ENCODE results near the gene CD14. TPM values are rescaled to one million over a fixed set of nuclear protein-coding genes. Genes with fewer than 3 reads are reported as not detected.

Gene CD14
- total RNA-seq, 1 donor from 2014 or later: 0.29 TPM

DNA sequence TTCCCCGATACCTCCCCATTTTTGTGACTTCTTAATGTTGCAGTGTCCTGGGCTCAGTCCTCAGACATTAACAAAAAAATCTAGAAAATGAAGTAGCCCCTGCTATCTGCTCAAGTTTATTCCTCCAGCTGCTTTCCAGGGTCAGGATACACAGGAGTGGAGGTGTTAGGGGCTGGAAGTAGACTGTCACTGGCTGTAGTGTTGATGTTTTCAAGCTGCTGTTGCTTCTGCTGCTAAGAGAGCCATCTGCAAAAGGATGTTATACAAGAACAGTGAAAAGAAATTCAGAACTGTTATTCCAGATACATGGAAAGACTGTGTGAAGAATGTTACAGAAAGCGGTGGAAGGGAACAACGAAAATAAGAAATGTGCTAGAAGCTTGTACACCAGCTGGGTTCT lies 10.7 kb downstream of the CD14 start:
- DNase-seq (ENCODE audit: low read depth): no peak
- Histone ChIP-seq H3K27me3 (ENCODE audit: control insufficient read depth, insufficient read depth, low read length) (peaks cover 2% of the 10 kb centered on the region), H3K4me3 (ENCODE audit: low read depth, low read length) (no peak overlapping the region), H3K36me3 (ENCODE audit: control insufficient read depth, insufficient read depth, low read length) (no peaks in the 10 kb centered on the region)
- TF ChIP-seq, protein P1, sequence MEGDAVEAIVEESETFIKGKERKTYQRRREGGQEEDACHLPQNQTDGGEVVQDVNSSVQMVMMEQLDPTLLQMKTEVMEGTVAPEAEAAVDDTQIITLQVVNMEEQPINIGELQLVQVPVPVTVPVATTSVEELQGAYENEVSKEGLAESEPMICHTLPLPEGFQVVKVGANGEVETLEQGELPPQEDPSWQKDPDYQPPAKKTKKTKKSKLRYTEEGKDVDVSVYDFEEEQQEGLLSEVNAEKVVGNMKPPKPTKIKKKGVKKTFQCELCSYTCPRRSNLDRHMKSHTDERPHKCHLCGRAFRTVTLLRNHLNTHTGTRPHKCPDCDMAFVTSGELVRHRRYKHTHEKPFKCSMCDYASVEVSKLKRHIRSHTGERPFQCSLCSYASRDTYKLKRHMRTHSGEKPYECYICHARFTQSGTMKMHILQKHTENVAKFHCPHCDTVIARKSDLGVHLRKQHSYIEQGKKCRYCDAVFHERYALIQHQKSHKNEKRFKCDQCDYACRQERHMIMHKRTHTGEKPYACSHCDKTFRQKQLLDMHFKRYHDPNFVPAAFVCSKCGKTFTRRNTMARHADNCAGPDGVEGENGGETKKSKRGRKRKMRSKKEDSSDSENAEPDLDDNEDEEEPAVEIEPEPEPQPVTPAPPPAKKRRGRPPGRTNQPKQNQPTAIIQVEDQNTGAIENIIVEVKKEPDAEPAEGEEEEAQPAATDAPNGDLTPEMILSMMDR (IDR thresholded peaks at IDR 0.05; ENCODE audit: insufficient read depth, low read length, poor library complexity, severe bottlenecking): no peak

GRCh38 chr5:140611020-140611521 lies 21.9 kb downstream of the CD14 start:
- TF ChIP-seq, protein P1 (IDR thresholded peaks at IDR 0.05; ENCODE audit: insufficient read depth, low read length, poor library complexity, severe bottlenecking): no peak
- Histone ChIP-seq H3K27me3 (ENCODE audit: control insufficient read depth, insufficient read depth, low read length) (no peaks in the 10 kb centered on the region), H3K4me3 (ENCODE audit: low read depth, low read length) (no peak overlapping the region), H3K36me3 (ENCODE audit: control insufficient read depth, insufficient read depth, low read length) (no peaks in the 10 kb centered on the region)
- no peak for DNase-seq (ENCODE audit: low read depth)

- H3K36me3 ChIP-seq (ENCODE audit: control insufficient read depth, insufficient read depth, low read length): no peaks in the 10 kb centered on the region
- TF ChIP-seq, protein P1 (IDR thresholded peaks at IDR 0.05; ENCODE audit: insufficient read depth, low read length, poor library complexity, severe bottlenecking): no peak
- no peak overlapping the region for H3K4me3 ChIP-seq (ENCODE audit: low read depth, low read length)
- no peaks in the 10 kb centered on the region for H3K27me3 ChIP-seq (ENCODE audit: control insufficient read depth, insufficient read depth, low read length)
- no peak for DNase-seq (ENCODE audit: low read depth)
Observed at GRCh38 chr5:140609126-140609525, 23.8 kb downstream of the CD14 start.

DNA sequence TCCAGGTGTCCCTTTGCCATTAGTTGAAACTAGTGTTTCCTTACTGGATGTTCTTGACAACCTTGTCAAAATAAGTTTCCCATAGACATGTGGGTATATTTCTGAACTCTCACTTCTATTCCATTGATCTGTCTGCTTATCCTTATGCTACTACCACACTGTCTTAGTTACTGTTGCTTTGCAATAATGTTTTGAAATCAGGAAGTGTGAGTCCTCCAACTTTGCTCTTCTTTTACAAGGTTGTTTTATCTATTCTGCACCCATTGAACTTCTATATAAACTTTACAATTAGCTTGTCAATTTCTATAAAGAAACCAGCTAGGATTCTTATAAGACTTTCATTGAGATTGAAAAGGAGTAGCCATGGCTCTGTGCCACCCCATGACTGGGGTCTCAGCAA lies 24.3 kb downstream of the CD14 start:
- no peaks in the 10 kb centered on the region for H3K27me3 ChIP-seq (ENCODE audit: control insufficient read depth, insufficient read depth, low read length)
- H3K4me3 ChIP-seq (ENCODE audit: low read depth, low read length): no peak overlapping the region
- H3K36me3 ChIP-seq (ENCODE audit: control insufficient read depth, insufficient read depth, low read length): no peaks in the 10 kb centered on the region
- TF ChIP-seq, protein P1 (IDR thresholded peaks at IDR 0.05; ENCODE audit: insufficient read depth, low read length, poor library complexity, severe bottlenecking): no peak
- DNase-seq (ENCODE audit: low read depth): no peak

DNA sequence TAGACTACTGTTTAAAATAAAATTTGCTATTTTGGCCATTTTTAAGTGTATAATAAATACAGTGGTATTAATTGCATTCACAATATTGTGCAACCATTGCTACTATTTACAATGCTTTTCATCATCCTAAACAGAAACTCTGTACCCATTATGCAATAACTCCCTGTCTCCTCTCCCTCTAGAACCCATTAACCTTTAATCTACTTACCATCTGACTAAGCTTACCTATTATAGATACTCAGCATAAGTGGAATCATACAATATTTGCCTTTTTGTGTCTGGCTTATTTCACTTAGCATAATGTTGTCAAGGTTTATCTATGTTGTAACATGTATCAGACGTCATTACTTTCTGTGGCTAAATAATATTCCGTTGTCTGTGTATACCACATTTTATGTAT lies 25.9 kb downstream of the CD14 start:
- Histone ChIP-seq H3K27me3 (ENCODE audit: control insufficient read depth, insufficient read depth, low read length) (no peaks in the 10 kb centered on the region), H3K36me3 (ENCODE audit: control insufficient read depth, insufficient read depth, low read length) (no peaks in the 10 kb centered on the region), H3K4me3 (ENCODE audit: low read depth, low read length) (no peak overlapping the region)
- TF ChIP-seq, protein P1 (IDR thresholded peaks at IDR 0.05; ENCODE audit: insufficient read depth, low read length, poor library complexity, severe bottlenecking): no peak
- no peak for DNase-seq (ENCODE audit: low read depth)

GRCh38 chr5:140605879-140606278 lies 27.1 kb downstream of the CD14 start:
- H3K27me3 ChIP-seq (ENCODE audit: control insufficient read depth, insufficient read depth, low read length): no peaks in the 10 kb centered on the region
- H3K36me3 ChIP-seq (ENCODE audit: control insufficient read depth, insufficient read depth, low read length): no peaks in the 10 kb centered on the region
- TF ChIP-seq, protein P1 (IDR thresholded peaks at IDR 0.05; ENCODE audit: insufficient read depth, low read length, poor library complexity, severe bottlenecking): no peak
- H3K4me3 ChIP-seq (ENCODE audit: low read depth, low read length): no peak overlapping the region
- no peak for DNase-seq (ENCODE audit: low read depth)

All from kidney epithelial cell (primary cell).